GM23248 (cell line): Measurements from ENCODE around the gene WDR93.
"Not testable (repeated sequence)": the region's sequence is repeated elsewhere in the genome, so short reads cannot be mapped to it uniquely, and the experiment has no call there.

Experiments used
- EZH2 ChIP-seq: fragments of 200-600 bp; sonication (generic); IDR thresholded peaks from 2 replicates; pipeline ENCODE4 v1.6.1; 2018; ENCODE audit warnings: antibody characterized with exemption, mild to moderate bottlenecking; ENCODE audit not compliant: insufficient read depth, poor library complexity, severe bottlenecking
- EZH2phosphoT487 ChIP-seq: fragments of 200-600 bp; sonication (generic); IDR thresholded peaks from 2 replicates; pipeline ENCODE4 v1.6.1; 2018; ENCODE audit warnings: antibody characterized with exemption, moderate library complexity, mild to moderate bottlenecking, low read depth; ENCODE audit not compliant: insufficient read depth

- not testable (repeated sequence) for TF ChIP-seq EZH2phosphoT487, EZH2
These were observed 98.0 kb downstream of the WDR93 start for GRCh38 chr15:89788585-89788984.
